ENCODE measurements around the gene LYPD5. TPM values are rescaled to one million over a fixed set of nuclear protein-coding genes. Genes with fewer than 3 reads are reported as not detected.
A peak's percentile ranks its signal among the peaks of the same experiment; 100 is the strongest.

LYPD5 gene
- polyA plus RNA-seq, 3 donors, result 0.19 to 0.39 (median 0.24) TPM

DNA sequence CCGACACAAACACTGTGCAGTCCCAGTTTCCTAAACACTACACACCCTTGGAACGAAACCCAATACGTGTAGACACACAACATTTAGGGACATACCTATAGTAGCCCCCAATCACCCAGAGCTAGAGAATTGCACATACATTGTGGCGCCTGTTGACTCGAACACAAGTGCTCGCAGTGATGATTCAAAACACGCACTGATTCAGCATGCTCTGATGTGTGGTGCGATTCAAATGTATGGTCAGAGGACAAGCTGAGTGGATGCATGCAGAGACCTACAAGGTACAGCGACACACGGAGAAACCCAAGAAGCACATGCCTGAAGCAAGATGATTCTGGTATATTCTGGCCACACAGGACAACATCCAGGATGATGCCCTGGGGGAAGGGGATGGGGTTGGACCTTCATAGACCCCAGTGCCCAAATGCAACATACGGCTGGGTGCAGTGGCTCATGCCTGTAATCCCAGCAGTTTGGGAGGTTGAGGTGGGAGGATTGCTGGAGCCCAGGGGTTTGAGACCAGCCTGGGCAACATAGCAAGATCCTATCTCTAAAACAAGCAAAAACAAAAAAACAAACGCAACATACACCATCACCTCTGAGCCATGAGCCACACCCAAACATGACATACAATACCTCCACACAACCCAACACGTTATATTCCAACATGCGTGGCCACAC lies 20.5 kb downstream of the LYPD5 start:
- no peak overlapping the region for H2AFZ ChIP-seq (ENCODE audit: insufficient read depth, low read depth, low read length, poor library complexity, severe bottlenecking)
- no peaks in the 10 kb centered on the region for H3K36me3 ChIP-seq (replicated peaks in 1 of 2; ENCODE audit: control insufficient read depth in 1 of 2, insufficient read depth in 2 of 2, low read length in 2 of 2)
- intact Hi-C loops (cut with micrococcal nuclease), result loop anchor here in 1 of 2 donors (10.0 kb wide), 1 partner anchor 117 kb away; no protein-coding TSS in a partner anchor
- H3K79me2 ChIP-seq (ENCODE audit: insufficient read depth, low read length), result peaks cover 52% of the 10 kb centered on the region
- H3K27me3 ChIP-seq (ENCODE audit: control insufficient read depth in 2 of 2, insufficient read depth in 2 of 2, low read length in 2 of 2), result no peaks in the 10 kb centered on the region
- Mint-ChIP-seq H3K4me3 (no peak overlapping the region), H3K27ac (peak overlapping the region in 5 of 7 donors; percentile 3 to 97 (median 86)), H3K9me3 (peaks cover 0 to 3% (median 0%) of the 10 kb centered on the region in 7 donors), H3K36me3 (peaks cover 0 to 2% of the 10 kb centered on the region in 2 donors), H3K27me3 (ENCODE audit: low read depth in 3 of 3) (peaks cover 0 to 3% (median 2%) of the 10 kb centered on the region in 3 donors), H3K4me1 (peaks cover 78% of the 10 kb centered on the region)
- no peaks in the 10 kb centered on the region for H4K20me1 ChIP-seq (ENCODE audit: insufficient read depth, low read length)
- TF ChIP-seq, protein P1, sequence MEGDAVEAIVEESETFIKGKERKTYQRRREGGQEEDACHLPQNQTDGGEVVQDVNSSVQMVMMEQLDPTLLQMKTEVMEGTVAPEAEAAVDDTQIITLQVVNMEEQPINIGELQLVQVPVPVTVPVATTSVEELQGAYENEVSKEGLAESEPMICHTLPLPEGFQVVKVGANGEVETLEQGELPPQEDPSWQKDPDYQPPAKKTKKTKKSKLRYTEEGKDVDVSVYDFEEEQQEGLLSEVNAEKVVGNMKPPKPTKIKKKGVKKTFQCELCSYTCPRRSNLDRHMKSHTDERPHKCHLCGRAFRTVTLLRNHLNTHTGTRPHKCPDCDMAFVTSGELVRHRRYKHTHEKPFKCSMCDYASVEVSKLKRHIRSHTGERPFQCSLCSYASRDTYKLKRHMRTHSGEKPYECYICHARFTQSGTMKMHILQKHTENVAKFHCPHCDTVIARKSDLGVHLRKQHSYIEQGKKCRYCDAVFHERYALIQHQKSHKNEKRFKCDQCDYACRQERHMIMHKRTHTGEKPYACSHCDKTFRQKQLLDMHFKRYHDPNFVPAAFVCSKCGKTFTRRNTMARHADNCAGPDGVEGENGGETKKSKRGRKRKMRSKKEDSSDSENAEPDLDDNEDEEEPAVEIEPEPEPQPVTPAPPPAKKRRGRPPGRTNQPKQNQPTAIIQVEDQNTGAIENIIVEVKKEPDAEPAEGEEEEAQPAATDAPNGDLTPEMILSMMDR (IDR thresholded peaks at IDR 0.05), result no peak
- H3K4me3 ChIP-seq (replicated peaks in 1 of 3; ENCODE audit: low read depth in 2 of 3, low read length in 3 of 3), result peak overlapping the region in 1 of 3 experiments; percentile 85
- peak overlapping the region; percentile 76 for H3K9ac ChIP-seq (ENCODE audit: insufficient read depth, low read length, poor library complexity, severe bottlenecking)
- 94% methylated on average over 10 of the region's 14 CpGs for WGBS (ENCODE audit: insufficient coverage)
- H3K9me3 ChIP-seq (replicated peaks in 1 of 2; ENCODE audit: control insufficient read depth in 1 of 2, insufficient read depth in 1 of 2, low read length in 2 of 2), result no peaks in the 10 kb centered on the region
- peaks cover 61 to 78% of the 10 kb centered on the region in 2 donors for H3K4me1 ChIP-seq (ENCODE audit: control insufficient read depth in 1 of 2, insufficient read depth in 2 of 2, low read length in 2 of 2)
- peak overlapping the region in 1 of 2 donors; percentile 81 for H3K27ac ChIP-seq (ENCODE audit: low read depth in 1 of 2, low read length in 2 of 2)
- peak in 1 of 3 donors; percentile 21 for DNase-seq
- peak overlapping the region; percentile 98 for H3K4me2 ChIP-seq (replicated peaks; ENCODE audit: extremely low read depth, low read length, poor library complexity, severe bottlenecking)

GRCh38 chr19:43780706-43781525 lies 21.3 kb downstream of the LYPD5 start, which contains the start of gene KCNN4:
Gene KCNN4, minus strand, starts transcription at chr19:43780973. Its CDS starts 112 bp downstream, at chr19:43780861.
- peak within 1 kb of the TSS; percentile 81 to 85 for H3K27ac ChIP-seq (ENCODE audit: low read depth in 1 of 2, low read length in 2 of 2)
- H3K36me3 ChIP-seq (replicated peaks in 1 of 2; ENCODE audit: control insufficient read depth in 1 of 2, insufficient read depth in 2 of 2, low read length in 2 of 2), result peaks cover 2 to 7% of the 10 kb centered on the region in 2 donors
- peaks cover 60% of the 10 kb centered on the region for H3K79me2 ChIP-seq (ENCODE audit: insufficient read depth, low read length)
- H3K27me3 ChIP-seq (ENCODE audit: control insufficient read depth in 2 of 2, insufficient read depth in 2 of 2, low read length in 2 of 2), result no peaks in the 10 kb centered on the region
- H3K4me3 Mint-ChIP-seq, result peak within 1 kb of the TSS; percentile 89 to 96
- peak within 1 kb of the TSS; percentile 98 for H3K4me2 ChIP-seq (replicated peaks; ENCODE audit: extremely low read depth, low read length, poor library complexity, severe bottlenecking)
- H3K9ac ChIP-seq (ENCODE audit: insufficient read depth, low read length, poor library complexity, severe bottlenecking), result peak within 1 kb of the TSS; percentile 76
- no peaks in the 10 kb centered on the region for H3K9me3 ChIP-seq (replicated peaks in 1 of 2; ENCODE audit: control insufficient read depth in 1 of 2, insufficient read depth in 1 of 2, low read length in 2 of 2)
- intact Hi-C loops (cut with micrococcal nuclease), result loop anchor here in 1 of 2 donors (10.0 kb wide), 1 partner anchor 116 kb away; no protein-coding TSS in a partner anchor
- H3K27me3 Mint-ChIP-seq (ENCODE audit: low read depth in 3 of 3), result peaks cover 0 to 5% (median 2%) of the 10 kb centered on the region in 3 donors
- 4% methylated on average over 18 of the region's 19 CpGs for WGBS (ENCODE audit: insufficient coverage)
- H4K20me1 ChIP-seq (ENCODE audit: insufficient read depth, low read length), result no peaks in the 10 kb centered on the region
- H3K27ac Mint-ChIP-seq, result peak within 1 kb of the TSS; percentile 86 to 97 (median 91)
- peak; percentile 81 to 96 (median 90) for DNase-seq
- peaks cover 5 to 8% of the 10 kb centered on the region in 2 donors for H3K36me3 Mint-ChIP-seq
- H3K4me1 Mint-ChIP-seq, result peaks cover 86% of the 10 kb centered on the region
- H3K9me3 Mint-ChIP-seq, result peaks cover 0 to 3% (median 0%) of the 10 kb centered on the region in 7 donors
- peaks cover 70 to 87% of the 10 kb centered on the region in 2 donors for H3K4me1 ChIP-seq (ENCODE audit: control insufficient read depth in 1 of 2, insufficient read depth in 2 of 2, low read length in 2 of 2)
- peak within 1 kb of the TSS; percentile 69 for H2AFZ ChIP-seq (ENCODE audit: insufficient read depth, low read depth, low read length, poor library complexity, severe bottlenecking)
- H3K4me3 ChIP-seq (replicated peaks in 1 of 3; ENCODE audit: low read depth in 2 of 3, low read length in 3 of 3), result peak within 1 kb of the TSS; percentile 58 to 85 (median 58)
- TF ChIP-seq, protein P1 (IDR thresholded peaks at IDR 0.05), result no peak

Measured in CD14-positive monocyte (primary cell).